DND-41 (cell line): Measurements from ENCODE around the gene TMEM86A.

Experiments
- ATAC-seq: fragments of 200-7000 bp; cut with Tn5 transposase; 3 replicates; pipeline ENCODE4 v1.9.1; 2021; ENCODE audit warnings: low read depth; ENCODE audit not compliant: insufficient read depth
- DNase-seq: peaks from one replicate; pipeline ENCODE4 v3.0.0-alpha.2; 2020
- H2AFZ ChIP-seq: 2 replicates; pipeline ENCODE4 v1.6.0; 2012; ENCODE audit warnings: low read depth, low read length
- H3K27ac ChIP-seq: 2 replicates; pipeline ENCODE4 v1.5.1; 2012; ENCODE audit warnings: low read length, inconsistent platforms
- H3K27me3 ChIP-seq: fragments of 200-600 bp; sonication (generic); 2 replicates; pipeline ENCODE4 v1.6.0; 2012; ENCODE audit warnings: low read length, mild to moderate bottlenecking, inconsistent platforms; ENCODE audit not compliant: insufficient read depth, poor library complexity
- H3K36me3 ChIP-seq: 2 replicates; pipeline ENCODE4 v1.5.1; 2012; ENCODE audit warnings: low read length, inconsistent platforms; ENCODE audit not compliant: insufficient read depth
- H3K4me1 ChIP-seq: 2 replicates; pipeline ENCODE4 v1.5.1; 2012; ENCODE audit warnings: mild to moderate bottlenecking, low read length; ENCODE audit not compliant: insufficient read depth
- H3K4me2 ChIP-seq: 2 replicates; pipeline ENCODE4 v1.6.0; 2012; ENCODE audit warnings: mild to moderate bottlenecking, moderate library complexity, low read length, inconsistent platforms; ENCODE audit not compliant: insufficient read depth
- H3K4me3 ChIP-seq, 2 experiments: fragments of 200-600 bp in 1 of 2; shearing (Covaris generic) in 1 of 2; 2 replicates each; pipeline ENCODE4 v1.5.1; 2012 to 2016; ENCODE audit warnings: inconsistent platforms in 2 of 2, low read length in 2 of 2, mild to moderate bottlenecking in 2 of 2, low read depth in 1 of 2, moderate library complexity in 1 of 2
- H3K79me2 ChIP-seq: 2 replicates; pipeline ENCODE4 v1.6.0; 2012; ENCODE audit warnings: low read length, inconsistent platforms; ENCODE audit not compliant: insufficient read depth
- H3K9ac ChIP-seq: 2 replicates; pipeline ENCODE4 v1.6.0; 2012; ENCODE audit warnings: low read depth, mild to moderate bottlenecking, inconsistent platforms, low read length, moderate library complexity
- H3K9me3 ChIP-seq: 2 replicates; pipeline ENCODE4 v1.5.1; 2012; ENCODE audit warnings: low read length, moderate library complexity, mild to moderate bottlenecking, inconsistent platforms; ENCODE audit not compliant: insufficient read depth, severe bottlenecking
- H4K20me1 ChIP-seq: 2 replicates; pipeline ENCODE4 v1.6.0; 2012; ENCODE audit warnings: low read length; ENCODE audit not compliant: insufficient read depth
- CTCF ChIP-seq: IDR thresholded peaks from 2 replicates; pipeline ENCODE4 v1.5.1; 2012; ENCODE audit warnings: borderline replicate concordance, low read length, moderate library complexity, mild to moderate bottlenecking; ENCODE audit not compliant: poor library complexity, severe bottlenecking; ENCODE audit errors: extremely low read depth
- EZH2 ChIP-seq: IDR thresholded peaks from 3 replicates; pipeline ENCODE4 v1.6.1; 2012; ENCODE audit warnings: borderline replicate concordance, low read depth, mild to moderate bottlenecking, moderate library complexity, low read length, inconsistent platforms; ENCODE audit not compliant: severe bottlenecking

TMEM86A gene

GRCh38 chr11:18749681-18750319, 51.2 kb downstream of the TMEM86A start:
- TF ChIP-seq CTCF (no peak), EZH2 (no peak)
- no peak for ATAC-seq
- H3K9ac ChIP-seq, result no peak overlapping the region

GRCh38 chr11:18750944-18751343, 52.4 kb downstream of the TMEM86A start:
- Histone ChIP-seq H3K9me3 (no peaks in the 10 kb centered on the region), H3K4me2 (no peak overlapping the region), H2AFZ (no peak overlapping the region), H3K9ac (no peak overlapping the region), H3K4me3 (no peak overlapping the region), H3K27me3 (no peaks in the 10 kb centered on the region), H3K27ac (no peak overlapping the region), H3K4me1 (no peaks in the 10 kb centered on the region), H3K36me3 (no peaks in the 10 kb centered on the region), H3K79me2 (no peaks in the 10 kb centered on the region), H4K20me1 (no peaks in the 10 kb centered on the region)
- DNase-seq (no peak), ATAC-seq (no peak)
- TF ChIP-seq CTCF, result no peak
- TF ChIP-seq EZH2, result no peak

More at GRCh38 chr11:18749681-18750319, 51.2 kb downstream of the TMEM86A start:
- no peak for DNase-seq
- H3K79me2 ChIP-seq, result no peaks in the 10 kb centered on the region
- no peaks in the 10 kb centered on the region for H3K4me1 ChIP-seq
- H4K20me1 ChIP-seq, result no peaks in the 10 kb centered on the region
- H3K9me3 ChIP-seq, result no peaks in the 10 kb centered on the region
- no peaks in the 10 kb centered on the region for H3K36me3 ChIP-seq
- no peak overlapping the region for H3K4me3 ChIP-seq
- no peak overlapping the region for H3K27ac ChIP-seq
- H3K27me3 ChIP-seq, result no peaks in the 10 kb centered on the region
- H2AFZ ChIP-seq, result no peak overlapping the region
- no peak overlapping the region for H3K4me2 ChIP-seq

DNA sequence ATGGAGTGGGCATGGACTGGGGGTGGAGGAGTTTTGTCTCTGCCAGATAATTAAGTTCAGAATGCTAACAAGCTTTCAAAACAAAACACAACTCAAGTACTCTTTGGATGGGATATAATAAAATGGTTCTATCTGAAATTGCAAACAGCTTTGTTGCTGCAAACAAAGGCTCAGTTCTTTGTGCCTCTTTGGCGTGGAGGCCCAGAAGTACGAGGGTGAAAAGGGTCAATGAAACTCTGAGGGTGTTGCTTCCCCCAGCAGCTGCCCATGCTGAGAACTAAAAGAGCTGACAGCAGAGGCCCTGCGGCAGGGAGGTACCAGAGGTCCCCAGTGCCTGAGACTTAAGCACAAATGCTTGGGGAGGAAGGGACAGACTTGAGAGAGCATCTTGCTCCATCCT, 53.9 kb downstream of the TMEM86A start:
- Histone ChIP-seq H3K4me3 (no peak overlapping the region), H3K36me3 (no peaks in the 10 kb centered on the region), H2AFZ (no peak overlapping the region), H3K9ac (no peak overlapping the region), H3K4me2 (no peak overlapping the region), H3K27ac (no peak overlapping the region), H3K27me3 (peaks cover 6% of the 10 kb centered on the region), H3K79me2 (no peaks in the 10 kb centered on the region), H4K20me1 (no peaks in the 10 kb centered on the region), H3K4me1 (no peaks in the 10 kb centered on the region), H3K9me3 (no peaks in the 10 kb centered on the region)
- DNase-seq, result no peak
- TF ChIP-seq CTCF (no peak), EZH2 (no peak)
- no peak for ATAC-seq
